NCI-H748 (cell line): Measurements from ENCODE around the gene PYGM.

ENCODE experiments used
- DNase-seq: peaks from one replicate; lab custom pipeline; 2025; ENCODE audit not compliant: unreplicated experiment; lab: John Stamatoyannopoulos, UW

PYGM gene

GRCh38 chr11:64759722-64760719 lies at the start of gene PYGM:
TSS of gene PYGM (minus strand) at chr11:64759974. CDS start at chr11:64759898, 76 bp downstream.
- no peak for DNase-seq

- DNase-seq: no peak
Measured at GRCh38 chr11:64805481-64805880, 45.7 kb upstream of the PYGM start.

- peak; percentile 11 for DNase-seq
Measured at GRCh38 chr11:64804346-64805210, 44.8 kb upstream of the PYGM start.

GRCh38 chr11:64803846-64804345 lies 44.1 kb upstream of the PYGM start:
- DNase-seq: no peak

GRCh38 chr11:64803158-64803845 lies 43.5 kb upstream of the PYGM start, which contains the start of gene MAP4K2:
TSS of gene MAP4K2 (minus strand) at chr11:64803214. CDS start at chr11:64803149, 65 bp downstream.
- DNase-seq: peak; percentile 87

- peak; percentile 40 for DNase-seq
Measured at GRCh38 chr11:64802370-64803157, 42.8 kb upstream of the PYGM start.

GRCh38 chr11:64801561-64802369 lies 42.0 kb upstream of the PYGM start:
- DNase-seq: no peak

- DNase-seq: no peak
Measured at GRCh38 chr11:64801158-64801464, 41.3 kb upstream of the PYGM start.

GRCh38 chr11:64800303-64801157 lies 40.8 kb upstream of the PYGM start:
- DNase-seq: no peak

GRCh38 chr11:64799623-64800302 lies 40.0 kb upstream of the PYGM start:
- DNase-seq: no peak

GRCh38 chr11:64799256-64799622 lies 39.5 kb upstream of the PYGM start:
- no peak for DNase-seq

GRCh38 chr11:64796757-64797541 lies 37.2 kb upstream of the PYGM start:
- no peak for DNase-seq

- no peak for DNase-seq
Measured at GRCh38 chr11:64796047-64796756, 36.4 kb upstream of the PYGM start.

- no peak for DNase-seq
Measured at GRCh38 chr11:64794526-64794925, 34.8 kb upstream of the PYGM start.

- no peak for DNase-seq
Measured at GRCh38 chr11:64793271-64794160, 33.7 kb upstream of the PYGM start.
